Middle frontal gyrus (tissue), 1 donor: ENCODE data around the gene FBN1.

Experiments
- DNase-seq: peaks from one replicate; pipeline ENCODE4 v3.0.0-alpha.2; 2015; ENCODE audit warnings: low spot score; ENCODE audit errors: extremely low spot score

The FBN1 gene

DNA sequence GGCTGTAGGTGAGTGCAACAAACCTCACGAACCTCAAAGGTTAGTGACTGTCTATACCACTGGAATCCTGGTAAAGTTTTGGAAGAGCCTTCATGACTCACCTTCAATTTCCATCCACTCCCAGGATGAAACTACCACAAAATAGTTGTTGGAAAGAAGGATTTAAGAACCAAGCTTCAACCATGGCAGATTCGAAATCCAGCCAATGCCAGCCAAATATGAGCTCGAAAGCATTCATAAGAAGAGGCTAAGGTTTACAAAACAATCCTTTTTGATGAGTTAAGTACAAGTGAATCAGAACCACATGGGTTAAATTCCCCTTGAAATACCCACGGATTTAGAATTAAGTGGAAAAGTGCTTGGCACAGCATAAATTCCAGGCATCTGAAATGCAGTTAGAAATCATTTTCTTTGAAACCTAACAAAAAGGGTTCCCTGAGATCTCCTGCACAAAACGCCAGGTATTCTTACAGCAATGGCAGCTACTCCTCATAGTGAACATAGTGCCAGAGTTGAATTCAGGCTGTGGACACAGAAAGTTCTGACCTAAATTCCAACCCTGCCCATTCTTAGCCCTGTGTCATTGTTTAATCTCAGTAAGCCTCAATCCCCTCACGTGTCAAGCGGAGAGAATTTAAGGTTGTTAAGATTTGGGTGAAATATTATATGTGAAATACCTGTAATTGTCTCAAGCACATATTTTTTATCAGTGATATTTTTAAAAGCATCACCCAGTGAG, 89.2 kb downstream of the FBN1 start:
- DNase-seq: no peak

DNA sequence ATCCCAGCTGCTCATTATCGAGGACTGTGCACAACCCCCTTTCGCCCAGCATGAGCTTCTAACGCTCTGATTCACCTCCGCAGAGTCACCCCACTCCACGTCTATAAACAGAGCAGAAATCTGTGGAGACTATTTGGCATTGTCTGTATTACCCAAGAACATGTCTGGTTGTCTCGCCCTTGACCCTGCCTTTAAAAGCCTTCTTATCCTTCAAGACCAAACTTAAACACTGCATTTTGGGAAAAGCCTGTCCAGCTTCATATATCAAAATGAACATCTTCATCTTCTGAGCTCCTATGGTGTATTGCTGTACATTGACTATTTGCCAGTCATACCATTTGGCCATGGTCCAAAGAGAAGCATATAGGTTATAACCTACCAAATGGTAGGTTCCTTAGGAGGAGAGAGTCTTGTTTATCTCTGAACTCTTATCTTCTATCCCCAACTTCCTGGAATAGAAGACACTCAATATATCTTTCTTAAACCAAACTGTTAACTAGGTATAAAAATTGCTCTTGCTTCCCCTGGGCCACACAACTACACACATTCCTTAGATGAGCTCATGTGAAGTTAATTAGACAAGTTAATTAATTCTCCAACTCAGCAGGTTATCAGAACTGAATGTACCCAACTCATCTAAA, 90.1 kb downstream of the FBN1 start:
- DNase-seq: no peak

DNA sequence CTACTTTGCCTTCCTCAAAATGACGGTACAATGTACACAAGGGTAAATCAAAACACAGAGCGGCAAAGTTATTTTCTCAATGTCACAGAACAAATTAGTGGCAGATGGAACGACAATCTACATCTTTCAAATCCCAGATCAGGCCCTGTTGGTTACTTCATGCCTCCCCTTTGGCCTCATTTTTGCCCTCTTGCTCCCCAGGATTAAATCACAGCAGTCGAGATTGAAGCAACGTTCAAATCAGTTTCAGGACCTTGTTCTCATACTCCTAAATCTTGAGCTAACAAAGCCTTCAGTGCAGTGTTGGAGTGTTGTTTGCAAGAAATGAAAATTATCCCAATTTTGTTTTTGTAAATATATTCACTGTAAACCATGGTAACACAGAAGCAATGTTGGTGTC, 91.4 kb downstream of the FBN1 start:
- no peak for DNase-seq

DNA sequence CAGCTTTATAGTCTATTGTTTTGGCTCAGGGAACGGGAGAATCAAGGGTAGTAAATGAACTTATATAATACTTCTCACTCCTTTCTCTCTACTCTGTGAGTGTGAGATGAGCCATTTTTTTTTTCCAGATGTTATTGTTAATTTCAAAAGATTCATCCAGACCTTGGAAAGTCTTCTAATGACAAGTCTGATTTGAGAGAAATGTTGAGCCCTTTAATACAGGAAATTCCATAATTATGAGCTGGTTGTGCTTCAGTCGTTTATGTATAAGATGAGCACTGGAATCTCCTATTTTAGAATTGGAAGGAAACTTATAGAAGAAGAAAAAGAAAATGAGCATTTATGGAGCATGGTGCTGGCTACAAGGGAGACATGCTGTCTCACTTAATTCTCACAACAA, 92.0 kb downstream of the FBN1 start:
- no peak for DNase-seq

DNA sequence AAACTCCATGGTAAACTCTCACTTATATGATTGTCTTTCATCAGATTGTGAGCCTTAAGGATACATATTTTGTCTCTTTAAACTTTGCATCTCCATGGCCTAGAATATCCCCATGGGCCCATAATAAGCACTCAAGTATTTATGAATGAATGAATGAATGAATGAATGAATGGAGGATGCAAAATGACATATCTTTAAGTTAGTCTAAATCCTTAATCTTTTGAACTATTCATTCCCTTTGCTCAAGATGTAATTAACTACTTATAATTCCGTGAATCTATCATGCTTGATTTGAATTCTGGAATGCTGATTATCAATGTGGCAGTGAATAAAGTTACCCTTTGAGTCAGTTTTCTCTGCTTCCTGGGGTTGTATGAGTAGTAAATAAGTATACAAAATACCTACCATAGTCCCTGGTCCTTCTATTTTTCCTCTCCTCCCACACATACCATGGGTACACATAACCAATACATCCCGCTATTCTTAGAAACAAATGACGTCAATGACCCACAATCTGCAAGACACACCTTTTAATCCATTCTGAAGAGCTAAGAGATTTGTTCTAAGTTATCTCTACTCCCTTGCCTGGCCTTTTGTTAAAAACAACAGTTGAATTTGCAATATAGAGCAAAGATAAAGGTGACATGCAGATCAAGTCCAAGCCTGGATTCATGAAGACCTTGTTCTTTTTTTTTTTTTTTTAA, 94.5 kb downstream of the FBN1 start:
- no peak for DNase-seq

DNA sequence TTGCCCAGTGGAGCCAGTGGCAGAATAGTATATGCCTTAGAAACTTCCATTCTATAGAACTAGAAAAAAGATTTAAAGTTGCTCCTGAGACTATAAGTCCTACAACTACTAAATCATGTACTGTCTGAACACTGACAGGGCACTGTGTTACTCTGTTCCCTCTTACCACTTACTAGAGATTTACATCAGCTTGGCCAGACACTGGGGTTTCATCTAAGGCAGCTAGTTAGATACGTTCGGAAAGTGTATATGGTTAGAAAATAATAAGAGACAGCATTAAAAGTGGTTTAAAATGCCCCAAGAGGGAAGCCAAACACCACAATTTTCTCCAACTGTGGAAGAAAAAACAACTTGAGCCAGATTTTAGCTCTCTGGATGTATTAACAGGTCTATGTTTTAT, 97.1 kb downstream of the FBN1 start:
- no peak for DNase-seq

DNA sequence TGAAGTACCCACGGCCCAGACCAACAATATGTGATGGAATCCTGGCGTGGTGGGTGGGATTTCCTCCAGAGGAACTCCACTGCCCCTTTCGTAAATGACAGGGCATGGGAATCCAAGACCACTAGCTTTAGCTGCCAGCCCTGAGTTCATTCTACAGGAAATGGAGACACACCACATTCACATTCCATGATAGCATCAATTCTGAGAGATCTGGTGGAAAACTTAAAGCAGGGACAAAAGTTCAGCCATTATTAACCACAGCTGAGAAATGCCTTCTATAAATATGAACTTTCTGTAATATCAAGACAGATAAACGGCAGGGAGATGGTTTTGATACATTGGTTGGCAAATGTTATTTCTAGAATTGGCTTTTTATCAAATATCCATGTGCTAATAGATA, 98.2 kb downstream of the FBN1 start:
- DNase-seq: no peak

DNA sequence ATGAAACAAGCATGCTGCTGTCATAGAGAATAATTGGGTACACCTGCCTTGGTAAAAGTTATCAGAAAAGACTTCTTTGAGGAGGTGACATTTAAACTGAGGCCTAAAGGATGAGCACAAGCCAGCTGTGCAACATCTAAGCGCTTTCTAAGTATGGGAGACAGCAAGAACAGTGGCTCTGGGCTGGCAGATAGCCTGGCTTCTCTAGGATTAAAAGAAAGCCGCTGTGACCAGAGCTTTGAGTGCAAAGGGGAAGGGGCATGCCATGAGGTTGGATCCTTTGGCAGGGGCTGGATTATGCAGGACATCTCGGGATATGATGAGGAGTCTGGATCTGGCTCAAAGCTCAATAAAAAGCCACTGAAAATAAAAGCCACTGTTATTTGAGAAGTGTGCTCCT, 99.2 kb downstream of the FBN1 start:
- DNase-seq: no peak

DNA sequence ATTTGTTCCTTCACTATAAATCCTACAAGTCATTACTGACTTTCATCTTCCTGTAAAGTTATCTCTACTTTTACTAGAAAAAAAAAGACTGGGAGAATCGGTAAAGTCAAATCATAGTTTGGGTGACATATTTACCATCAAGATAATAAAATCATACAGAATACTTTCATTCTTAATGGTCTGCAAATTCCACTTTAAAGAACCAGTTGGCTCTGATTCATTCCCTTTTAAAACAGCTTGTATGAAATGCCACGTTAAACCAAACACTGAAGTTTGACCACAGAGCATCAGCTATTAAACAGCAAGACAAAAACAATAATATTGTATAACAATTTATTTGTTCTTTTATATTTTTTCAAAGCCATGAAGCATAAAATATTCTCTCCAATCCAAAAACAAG, 100.7 kb downstream of the FBN1 start:
- DNase-seq: no peak

DNA sequence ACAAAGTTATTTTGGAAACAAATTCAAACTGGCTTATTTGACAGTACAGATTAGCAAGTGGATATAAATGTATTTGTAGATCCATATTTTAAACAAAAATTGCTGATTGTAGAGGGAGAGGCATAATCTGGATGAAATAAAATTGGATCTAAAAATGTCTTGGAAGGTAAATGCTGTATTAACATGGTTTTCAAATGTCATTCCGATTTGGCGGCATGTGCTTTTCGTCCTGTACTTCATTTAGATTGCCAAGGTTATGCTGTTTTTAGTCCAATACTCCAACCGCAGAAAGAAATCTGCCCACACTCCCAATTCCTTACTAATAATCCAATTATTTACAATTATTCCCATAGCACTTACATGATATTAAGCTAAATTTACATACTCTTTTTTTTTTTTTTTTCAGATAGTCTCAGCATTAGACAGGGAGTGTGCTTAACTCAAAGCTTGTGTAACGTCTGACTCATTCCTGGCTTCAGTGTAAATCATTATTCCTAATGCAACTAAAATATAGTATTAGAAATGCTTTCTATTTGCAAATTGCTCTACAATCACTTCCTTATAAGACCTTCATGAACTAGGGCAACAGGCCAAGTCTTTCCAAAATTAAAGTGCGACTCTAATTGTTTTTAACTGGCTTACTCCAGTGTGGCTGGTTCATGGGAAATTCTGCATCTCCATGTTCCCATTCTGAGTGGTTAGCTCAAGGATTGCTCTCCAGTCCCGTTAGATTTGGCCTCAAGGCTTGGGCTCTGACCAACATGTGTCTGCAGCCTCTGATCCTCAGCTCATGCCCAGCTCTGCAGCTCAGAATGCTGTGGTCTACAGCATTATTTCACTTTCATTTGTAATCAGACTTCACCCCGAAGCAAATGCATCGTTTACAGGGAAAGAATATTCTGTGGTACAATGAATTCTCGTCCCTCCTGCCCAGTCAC, 103.9 kb downstream of the FBN1 start:
- no peak for DNase-seq

DNA sequence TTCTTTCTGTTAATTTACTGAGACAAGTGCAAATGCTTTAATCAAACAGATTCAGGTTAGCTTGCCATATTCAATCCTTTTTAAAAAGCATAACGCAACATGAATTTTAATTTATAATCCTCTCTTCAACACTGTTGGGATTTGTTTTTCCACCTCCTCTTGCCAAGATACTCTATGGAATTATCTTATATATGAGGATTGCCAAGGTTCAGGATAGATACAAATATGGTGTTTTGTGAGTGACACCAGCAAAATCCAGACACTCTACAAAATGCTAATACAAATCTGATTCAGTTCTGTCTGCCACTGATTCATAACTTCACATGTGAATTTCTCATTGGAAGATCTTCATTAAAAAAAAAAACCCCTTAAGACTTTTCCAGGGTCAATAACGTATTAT, 104.8 kb downstream of the FBN1 start:
- no peak for DNase-seq

DNA sequence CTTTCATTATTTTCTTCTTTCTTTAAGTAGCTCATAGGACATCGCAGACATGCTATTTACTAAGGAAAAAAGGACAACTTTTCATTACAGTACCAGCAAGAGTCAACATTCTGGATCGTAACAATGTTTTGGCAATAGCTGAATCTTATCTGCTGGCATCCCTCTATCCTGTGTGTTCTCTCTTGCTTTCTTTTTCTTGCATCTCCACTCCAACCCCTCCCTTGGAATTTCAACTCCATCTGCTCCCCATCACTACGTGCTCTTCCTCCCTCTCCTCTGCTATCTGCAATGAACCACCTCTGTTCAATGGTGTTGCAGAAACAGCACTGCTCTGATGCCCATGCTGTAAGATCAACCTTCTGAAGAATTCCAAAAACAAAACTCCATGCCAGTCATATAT, 106.6 kb downstream of the FBN1 start:
- DNase-seq: no peak

DNA sequence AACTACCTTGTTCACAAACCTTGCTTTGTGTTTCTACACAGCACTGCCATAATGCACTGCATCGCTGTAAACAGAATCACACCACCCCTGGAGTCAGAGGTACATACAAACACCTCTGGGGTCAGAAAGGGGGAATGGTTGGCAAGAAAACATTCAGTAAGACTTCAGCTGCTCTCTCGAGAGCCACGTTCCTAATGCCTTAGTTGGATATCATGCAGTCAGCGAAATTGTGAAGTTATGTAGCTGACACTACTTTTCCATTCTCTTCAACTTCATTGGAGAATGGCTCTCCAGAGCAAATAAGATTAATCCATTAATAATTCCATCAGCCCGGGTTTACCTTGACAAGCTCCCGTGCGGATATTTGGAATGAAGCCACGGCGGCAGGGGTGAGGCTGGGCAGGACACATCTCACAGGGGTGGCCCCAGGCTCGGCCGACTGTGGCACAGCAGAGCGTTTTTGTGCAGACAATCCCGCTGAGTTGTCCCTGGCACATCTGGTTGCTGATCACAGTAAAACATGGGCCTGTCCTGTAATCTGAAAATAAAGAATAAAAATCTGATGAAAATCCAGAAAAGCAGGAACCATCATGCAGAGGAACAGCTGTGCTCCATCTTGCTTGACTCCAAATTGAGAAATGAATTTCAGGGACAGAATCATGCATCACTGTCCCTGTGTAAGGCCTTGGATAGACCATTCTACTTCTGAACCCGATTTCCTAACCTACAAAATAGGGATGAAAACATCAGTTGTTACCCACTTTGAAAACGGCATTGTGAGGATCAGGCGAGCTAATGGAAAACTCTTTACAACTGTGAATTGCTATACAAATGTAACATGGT, 108.0 kb downstream of the FBN1 start:
- no peak for DNase-seq

DNA sequence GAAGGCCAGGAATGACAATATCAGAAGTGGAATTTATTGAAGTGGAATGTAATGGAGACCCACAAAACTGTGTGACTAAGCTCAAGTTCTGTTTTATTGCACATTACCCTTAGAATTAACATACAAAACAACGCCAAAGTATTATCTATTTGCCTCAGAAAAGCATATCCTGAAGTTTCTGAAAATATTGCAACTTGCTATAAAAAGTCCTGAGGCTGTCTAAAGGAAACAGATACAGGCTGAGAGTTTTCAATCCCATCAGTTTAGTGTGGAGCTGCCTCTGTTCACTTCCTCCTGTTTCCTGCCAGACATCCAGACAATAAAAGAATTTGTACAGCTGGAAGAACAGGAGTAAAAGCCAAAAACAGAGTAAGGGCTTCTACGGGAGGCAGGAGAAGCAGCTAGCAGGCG, 108.8 kb downstream of the FBN1 start:
- no peak for DNase-seq

DNA sequence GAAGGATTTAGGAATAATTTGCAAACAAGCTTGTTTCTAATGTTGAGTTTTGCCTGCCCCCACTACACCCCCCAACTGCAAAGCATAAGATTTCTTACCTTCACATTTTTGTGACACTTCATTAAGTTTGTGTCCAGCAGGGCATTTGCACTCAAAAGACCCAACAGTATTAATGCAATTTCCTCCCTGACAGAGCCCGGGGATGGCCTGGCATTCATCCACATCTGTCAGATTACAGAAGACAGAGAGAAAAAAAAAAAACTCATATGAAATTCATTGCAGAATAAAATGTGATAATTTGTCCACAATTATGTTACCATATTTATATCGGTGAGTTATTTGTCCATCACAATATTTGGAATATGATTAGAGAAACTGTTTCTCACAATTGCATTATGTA, 111.5 kb downstream of the FBN1 start:
- DNase-seq: no peak

DNA sequence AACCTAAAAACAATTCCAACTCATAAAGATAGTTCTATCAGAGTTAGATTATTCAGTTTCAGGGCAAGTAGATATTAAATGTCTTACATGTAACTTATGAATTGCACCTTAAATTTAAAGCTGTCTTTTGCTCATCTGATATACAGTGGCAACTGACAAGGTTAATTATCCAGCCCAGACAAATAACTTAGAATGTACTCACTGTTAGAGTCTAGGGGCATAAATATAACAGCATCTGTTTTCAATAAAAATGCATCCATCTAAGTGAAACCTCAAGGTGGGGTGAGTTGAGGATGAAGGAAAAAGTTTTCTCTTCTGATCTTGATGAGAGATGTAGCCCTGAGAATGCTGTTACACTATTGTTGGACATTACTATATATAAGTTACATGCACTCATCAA, 112.6 kb downstream of the FBN1 start:
- DNase-seq: no peak

DNA sequence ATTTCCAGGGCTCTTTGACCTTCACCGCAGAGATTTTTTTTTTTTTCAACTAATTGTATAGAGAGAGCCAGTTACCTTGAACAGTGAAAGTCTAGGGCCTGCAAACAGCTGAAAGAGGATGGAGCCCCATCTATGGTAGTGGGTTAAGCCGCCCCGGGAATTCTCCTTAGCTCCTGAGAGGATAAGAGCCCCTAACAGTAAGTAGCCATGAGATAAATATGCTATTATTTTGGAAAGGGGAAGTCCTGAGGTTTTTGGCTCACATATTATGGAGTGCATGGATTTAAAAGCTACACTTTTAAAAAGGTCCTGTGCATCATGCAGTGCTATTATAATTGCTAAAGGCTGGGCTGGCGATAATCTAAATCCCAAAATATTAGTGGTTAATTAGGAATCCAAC, 115.0 kb downstream of the FBN1 start:
- DNase-seq: no peak

DNA sequence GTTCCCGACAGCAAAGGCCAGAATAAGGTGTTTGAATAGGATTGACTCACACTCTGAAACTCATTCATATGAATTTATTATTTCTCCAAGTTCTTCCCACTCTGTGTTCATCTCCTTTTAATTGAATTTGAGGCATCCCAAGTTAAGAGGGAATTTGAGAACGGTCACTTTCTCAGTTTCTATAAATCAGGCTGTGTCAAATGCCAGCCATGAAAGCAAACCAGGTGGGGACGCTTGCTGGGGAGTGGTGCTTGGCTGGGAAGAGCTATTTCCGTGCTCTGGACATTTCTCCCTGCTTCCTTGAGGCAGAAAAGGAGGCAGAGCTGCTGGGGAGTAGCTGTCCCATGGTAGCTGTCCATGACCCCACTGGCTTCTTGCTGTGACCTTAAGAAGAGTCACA, 116.6 kb downstream of the FBN1 start:
- DNase-seq: no peak

DNA sequence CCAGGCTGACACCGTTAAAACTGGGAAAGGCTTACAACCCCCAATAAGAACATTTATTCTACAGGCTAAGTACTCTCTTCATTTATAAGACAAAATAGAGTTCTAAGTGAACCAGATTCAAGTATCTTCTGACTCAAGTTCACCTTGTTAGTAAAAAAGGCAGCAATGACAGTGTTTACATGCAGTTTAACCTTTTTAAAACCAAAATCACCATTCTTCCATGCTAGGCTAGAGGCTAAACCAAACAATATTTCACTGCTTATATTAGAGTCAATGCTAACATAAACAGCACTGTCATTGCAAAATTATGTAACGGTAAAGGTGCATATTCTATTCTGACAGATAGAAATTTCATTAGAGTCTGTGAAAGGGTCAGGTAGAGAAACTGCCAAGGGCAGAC, 118.0 kb downstream of the FBN1 start:
- no peak for DNase-seq

DNA sequence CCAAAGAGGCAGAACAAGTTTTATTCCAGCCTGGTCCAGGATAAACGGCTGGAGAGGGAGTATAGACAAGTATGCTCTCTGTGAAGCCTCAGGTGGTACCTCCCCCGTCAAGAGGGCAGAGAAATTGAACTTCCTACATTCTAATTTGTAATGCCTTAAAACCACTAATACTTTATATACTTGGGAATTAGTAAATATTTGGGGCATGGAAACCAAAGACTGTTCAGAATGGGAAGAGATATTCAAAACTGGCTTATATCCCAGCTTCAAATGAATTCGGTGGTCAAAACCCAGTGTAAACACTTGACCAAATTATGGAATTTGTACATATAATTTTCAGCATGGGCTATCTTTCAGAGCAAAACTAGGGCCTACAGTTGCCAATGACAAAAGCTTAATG, 122.6 kb downstream of the FBN1 start:
- no peak for DNase-seq

DNA sequence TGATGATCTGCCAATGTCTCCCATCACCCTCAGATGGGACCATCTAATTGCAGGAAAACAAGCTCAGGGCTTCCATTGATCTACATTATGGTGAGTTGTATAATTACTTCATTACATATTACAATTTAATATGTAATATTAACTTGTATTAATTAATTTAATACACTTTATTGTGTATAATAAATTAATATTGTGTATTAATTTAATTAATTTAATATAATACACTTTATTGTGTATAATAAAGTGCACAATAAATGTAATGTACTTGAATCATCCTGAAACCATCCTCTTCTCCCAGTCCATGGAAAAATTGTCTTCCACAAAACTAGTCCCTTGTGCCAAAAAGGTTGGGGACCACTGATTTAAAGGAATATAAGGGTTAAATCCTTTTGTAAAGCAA, 123.4 kb downstream of the FBN1 start:
- no peak for DNase-seq
